ENCODE data around the gene GPBP1. TPM values are rescaled to one million over a fixed set of nuclear protein-coding genes. Genes with fewer than 3 reads are reported as not detected.

GPBP1 gene
- total RNA-seq, 1 experiment from 2014 or later: 69.5 TPM

DNA sequence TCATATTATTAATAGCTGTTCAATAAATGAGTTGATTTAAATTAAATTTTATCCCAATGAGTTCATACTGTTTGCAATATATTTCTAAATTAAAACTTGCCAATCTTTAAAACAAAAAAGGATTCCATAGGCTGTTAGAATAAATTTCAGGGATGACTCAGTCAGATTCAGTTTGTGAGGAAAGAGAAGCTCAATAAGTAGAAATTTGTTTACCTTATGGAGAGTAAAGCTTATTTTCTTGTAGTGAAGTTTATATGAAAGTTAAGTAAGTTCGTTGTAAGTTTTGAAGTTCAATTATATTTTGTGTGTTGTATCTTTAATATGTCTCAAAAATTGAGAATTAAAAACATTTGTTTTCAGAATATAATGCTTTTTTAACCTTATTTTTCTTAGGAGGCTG is 29.0 kb downstream of the GPBP1 start:
- no TSS peak for BruUV-seq (replicated peaks)
- no peak overlapping the region for H2AFZ ChIP-seq (ENCODE audit: low read depth, low read length, poor library complexity, severe bottlenecking)
- peaks cover 100% of the 10 kb centered on the region for H3K79me2 ChIP-seq (ENCODE audit: insufficient read depth, low read length)
- ChIA-PET RAD21 (ENCODE audit: low non-redundant PET in 1 of 2, low total read pairs in 2 of 2, uncharacterized antibody in 2 of 2, unreplicated experiment in 2 of 2) (interaction anchor here in 1 of 2 experiments (0.5 kb wide), 1 partner anchor 41 kb away, joined by 3 read pairs; no protein-coding TSS in a partner anchor), CTCF (no interaction called here), POLR2A (no interaction called here)
- H3K27me3 ChIP-seq (ENCODE audit: insufficient read depth, low read length): no peaks in the 10 kb centered on the region
- no peak overlapping the region for H3K27ac ChIP-seq (ENCODE audit: low read depth, low read length)
- H3K9me3 ChIP-seq (ENCODE audit: control insufficient read depth in 1 of 2, insufficient read depth in 1 of 2, low read depth in 1 of 2, low read length in 2 of 2): no peaks in the 10 kb centered on the region
- intact Hi-C loops (cut with micrococcal nuclease): no loop called here
- H3K4me2 ChIP-seq (ENCODE audit: low read length): no peak overlapping the region
- DNase-seq (ENCODE audit: low read depth, low spot score) (no peak), ATAC-seq (no peak)
- peaks cover 5 to 20% of the 10 kb centered on the region in 2 experiments; a peak in 3 of 4 replicates for H3K4me1 ChIP-seq (ENCODE audit: control insufficient read depth in 1 of 2, insufficient read depth in 2 of 2, low read length in 2 of 2)
- peaks cover 58% of the 10 kb centered on the region; the same call in 1 of the 2 replicates for H4K20me1 ChIP-seq (ENCODE audit: insufficient read depth)
- H3K9ac ChIP-seq (ENCODE audit: low read length): no peak overlapping the region
- no peaks in the 10 kb centered on the region for H3K36me3 ChIP-seq (ENCODE audit: control insufficient read depth in 1 of 2, insufficient read depth in 2 of 2, low read length in 2 of 2)
- H3K4me3 ChIP-seq (replicated peaks in 1 of 2; ENCODE audit: low read depth in 1 of 2, low read length in 2 of 2): no peak overlapping the region
- no peaks in the 10 kb centered on the region for H3K9me2 ChIP-seq (ENCODE audit: insufficient read depth)
- TF ChIP-seq CEBPB (IDR thresholded peaks at IDR 0.05; ENCODE audit: low read depth) (no peak), ZNF274 (IDR thresholded peaks at IDR 0.05; ENCODE audit: low read depth, low read length) (no peak), POLR2AphosphoS5 (IDR thresholded peaks at IDR 0.05; ENCODE audit: low read depth, low read length) (no peak), SRF (IDR thresholded peaks at IDR 0.05; ENCODE audit: low read depth) (no peak), JUND (IDR thresholded peaks at IDR 0.05) (no peak), SP1 (IDR thresholded peaks at IDR 0.05; ENCODE audit: low read depth) (no peak), RAD21 (IDR thresholded peaks at IDR 0.05; ENCODE audit: low read depth) (no peak), EGR1 (IDR thresholded peaks at IDR 0.05; ENCODE audit: low read depth) (no peak)
- TF ChIP-seq, protein P1, sequence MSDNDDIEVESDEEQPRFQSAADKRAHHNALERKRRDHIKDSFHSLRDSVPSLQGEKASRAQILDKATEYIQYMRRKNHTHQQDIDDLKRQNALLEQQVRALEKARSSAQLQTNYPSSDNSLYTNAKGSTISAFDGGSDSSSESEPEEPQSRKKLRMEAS (IDR thresholded peaks at IDR 0.05): no peak
- TF ChIP-seq, protein P2, sequence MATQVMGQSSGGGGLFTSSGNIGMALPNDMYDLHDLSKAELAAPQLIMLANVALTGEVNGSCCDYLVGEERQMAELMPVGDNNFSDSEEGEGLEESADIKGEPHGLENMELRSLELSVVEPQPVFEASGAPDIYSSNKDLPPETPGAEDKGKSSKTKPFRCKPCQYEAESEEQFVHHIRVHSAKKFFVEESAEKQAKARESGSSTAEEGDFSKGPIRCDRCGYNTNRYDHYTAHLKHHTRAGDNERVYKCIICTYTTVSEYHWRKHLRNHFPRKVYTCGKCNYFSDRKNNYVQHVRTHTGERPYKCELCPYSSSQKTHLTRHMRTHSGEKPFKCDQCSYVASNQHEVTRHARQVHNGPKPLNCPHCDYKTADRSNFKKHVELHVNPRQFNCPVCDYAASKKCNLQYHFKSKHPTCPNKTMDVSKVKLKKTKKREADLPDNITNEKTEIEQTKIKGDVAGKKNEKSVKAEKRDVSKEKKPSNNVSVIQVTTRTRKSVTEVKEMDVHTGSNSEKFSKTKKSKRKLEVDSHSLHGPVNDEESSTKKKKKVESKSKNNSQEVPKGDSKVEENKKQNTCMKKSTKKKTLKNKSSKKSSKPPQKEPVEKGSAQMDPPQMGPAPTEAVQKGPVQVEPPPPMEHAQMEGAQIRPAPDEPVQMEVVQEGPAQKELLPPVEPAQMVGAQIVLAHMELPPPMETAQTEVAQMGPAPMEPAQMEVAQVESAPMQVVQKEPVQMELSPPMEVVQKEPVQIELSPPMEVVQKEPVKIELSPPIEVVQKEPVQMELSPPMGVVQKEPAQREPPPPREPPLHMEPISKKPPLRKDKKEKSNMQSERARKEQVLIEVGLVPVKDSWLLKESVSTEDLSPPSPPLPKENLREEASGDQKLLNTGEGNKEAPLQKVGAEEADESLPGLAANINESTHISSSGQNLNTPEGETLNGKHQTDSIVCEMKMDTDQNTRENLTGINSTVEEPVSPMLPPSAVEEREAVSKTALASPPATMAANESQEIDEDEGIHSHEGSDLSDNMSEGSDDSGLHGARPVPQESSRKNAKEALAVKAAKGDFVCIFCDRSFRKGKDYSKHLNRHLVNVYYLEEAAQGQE (IDR thresholded peaks at IDR 0.05; ENCODE audit: low read depth): no peak
